ENCODE data around the gene NOTCH3.

The NOTCH3 gene

DNA sequence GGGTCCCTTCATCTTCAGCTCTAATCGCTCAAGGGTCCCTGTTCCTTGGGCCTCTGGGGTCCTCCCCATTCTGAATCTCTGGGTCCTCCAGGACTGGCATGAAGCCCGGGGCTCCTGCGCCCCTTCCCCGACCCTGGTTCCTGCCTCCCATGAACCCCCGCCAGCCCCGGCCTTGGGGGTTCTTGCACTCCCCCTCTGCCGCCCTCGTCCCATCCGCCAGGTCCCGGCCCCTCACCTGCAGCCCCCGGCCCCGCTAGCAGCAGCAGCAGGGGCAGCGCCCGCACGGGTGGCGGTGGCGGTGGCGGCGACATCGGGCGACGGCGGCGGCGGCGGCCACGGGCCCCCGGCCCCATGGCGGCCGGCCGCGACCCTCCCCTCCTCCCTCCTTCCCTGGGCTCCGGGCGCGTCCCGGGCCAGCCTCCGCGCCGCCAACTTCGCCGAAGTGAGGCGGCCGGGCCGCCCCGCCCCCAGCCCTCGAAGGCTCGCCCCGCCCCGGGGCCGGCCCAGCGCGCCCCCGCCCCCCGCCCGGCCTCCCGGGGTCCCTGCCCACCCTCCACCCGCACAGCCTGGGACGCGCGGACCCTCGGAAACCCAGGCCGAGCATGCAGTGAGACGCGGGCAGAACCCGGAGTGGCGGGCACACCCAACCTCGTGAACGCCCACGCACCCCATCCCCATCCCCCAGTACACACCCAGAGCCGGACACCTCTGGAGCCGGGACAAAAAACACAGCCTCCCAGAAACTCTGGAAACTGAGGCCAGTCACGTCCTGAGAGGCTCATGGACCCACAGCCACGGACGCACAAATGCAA lies at the start of gene NOTCH3:
Gene NOTCH3 (minus strand): TSS at position 443 of the 812 bp plus-strand sequence. CDS start 90 bp downstream, at position 353.
- no peak for DNase-seq (ENCODE audit: low spot score)

DNA sequence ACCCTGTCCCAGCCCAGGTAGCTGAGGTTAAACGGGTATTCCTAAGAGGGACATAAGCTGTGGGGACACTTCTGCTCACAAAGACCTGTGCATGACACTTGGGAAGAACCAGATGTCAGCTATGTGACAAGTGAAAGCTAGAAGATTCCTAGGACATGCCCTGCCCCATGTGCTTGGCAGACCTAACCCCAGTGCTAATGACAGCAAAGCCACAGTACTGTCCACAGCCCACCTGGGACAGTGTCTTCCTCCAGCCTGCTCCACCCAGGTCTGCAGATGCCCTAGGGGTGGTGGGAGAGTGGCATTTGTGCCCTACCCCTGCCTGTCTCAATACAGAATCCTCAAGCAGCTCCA lies 49.8 kb upstream of the NOTCH3 start:
- DNase-seq (ENCODE audit: low spot score), result no peak

DNA sequence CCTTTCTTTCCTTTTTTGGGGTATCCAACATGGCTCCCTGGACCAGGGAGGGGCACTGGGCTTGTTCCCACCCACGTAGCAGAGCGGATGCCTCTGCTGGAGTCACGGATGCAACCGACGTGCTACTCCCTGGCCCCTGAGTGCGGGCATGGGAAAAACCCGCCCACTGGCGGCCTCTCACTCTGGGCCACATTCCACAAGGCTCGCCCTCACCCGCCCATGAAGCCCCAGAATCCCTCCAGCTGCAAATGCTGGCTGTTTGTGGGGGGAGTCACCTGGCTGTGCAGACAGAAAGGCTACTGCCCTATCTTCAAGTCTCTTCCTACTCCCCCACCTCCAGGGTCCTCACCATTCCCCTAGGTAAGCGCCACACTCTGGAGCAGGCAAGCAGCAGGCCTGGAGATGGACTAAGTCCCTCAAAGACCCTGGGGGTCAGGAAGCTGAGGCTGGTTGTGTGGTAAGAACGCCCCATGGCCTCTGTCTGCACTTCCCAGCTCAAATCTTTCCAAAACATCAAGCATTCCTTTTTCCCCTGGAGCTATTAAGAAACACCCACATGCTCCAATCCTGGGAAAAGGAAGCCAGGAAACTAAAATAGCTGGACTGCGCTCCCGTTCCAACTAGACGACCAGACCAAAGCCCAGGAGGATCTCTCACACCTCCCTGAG lies 49.3 kb upstream of the NOTCH3 start:
- DNase-seq (ENCODE audit: low spot score), result no peak

DNA sequence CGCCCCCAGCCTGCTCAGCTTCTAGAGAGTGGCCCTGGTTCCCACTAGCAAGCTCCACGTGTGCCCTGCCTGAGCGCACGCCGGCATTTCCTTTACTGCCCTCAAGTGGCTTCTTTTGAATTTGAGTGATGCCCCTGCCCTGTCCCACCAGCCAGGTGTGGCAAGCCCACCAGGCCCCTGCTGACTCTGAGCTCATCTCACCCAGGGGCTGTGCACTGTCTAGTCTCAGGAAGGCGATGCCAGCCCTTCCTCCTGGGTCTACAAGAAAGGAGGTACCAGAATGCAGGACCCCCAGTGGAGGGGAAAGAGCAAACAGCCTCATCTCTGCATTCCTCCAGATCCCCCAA lies 48.7 kb upstream of the NOTCH3 start:
- no peak for DNase-seq (ENCODE audit: low spot score)

DNA sequence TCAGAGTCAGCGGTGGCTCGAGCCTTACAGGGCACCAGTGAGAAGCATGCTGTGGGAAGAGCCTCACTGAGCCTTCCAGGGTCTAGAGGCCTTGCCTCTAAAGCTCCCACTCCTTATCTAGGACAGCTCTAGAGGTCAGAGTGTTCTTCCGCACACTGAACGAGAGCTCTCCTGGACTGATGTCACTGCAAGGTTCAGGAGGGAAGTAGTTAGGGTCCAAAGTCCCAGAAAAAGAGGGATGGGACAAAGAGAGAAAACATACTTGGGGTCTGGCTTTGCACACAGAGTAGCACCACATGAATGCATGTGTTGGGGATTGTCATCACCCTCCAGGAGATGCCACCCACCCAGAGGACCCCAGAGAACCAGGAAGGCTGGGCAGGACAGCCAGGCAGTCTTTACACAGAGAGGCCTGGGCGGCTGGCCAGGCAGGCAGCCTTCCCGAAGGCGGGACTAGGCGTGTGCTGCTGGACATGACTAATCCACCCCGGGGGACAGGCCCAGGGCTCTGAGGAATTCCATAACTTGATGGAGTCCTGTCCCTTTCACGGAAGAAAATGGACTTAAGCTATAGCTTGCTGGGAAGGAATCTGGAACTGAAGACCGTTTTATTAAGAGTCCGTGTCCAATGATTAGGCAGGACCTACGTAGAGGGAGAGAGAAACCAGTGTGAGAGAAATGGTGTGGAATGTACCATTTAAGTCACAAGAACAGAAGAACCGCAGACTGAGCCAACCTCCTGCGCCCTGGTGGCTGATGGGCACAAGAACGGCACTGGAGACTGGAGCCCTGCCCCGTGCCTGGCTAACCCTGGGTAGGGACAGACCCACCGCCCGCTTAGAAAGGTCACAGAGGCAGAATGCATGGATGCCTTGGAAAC lies 48.1 kb upstream of the NOTCH3 start:
- no peak for DNase-seq (ENCODE audit: low spot score)

DNA sequence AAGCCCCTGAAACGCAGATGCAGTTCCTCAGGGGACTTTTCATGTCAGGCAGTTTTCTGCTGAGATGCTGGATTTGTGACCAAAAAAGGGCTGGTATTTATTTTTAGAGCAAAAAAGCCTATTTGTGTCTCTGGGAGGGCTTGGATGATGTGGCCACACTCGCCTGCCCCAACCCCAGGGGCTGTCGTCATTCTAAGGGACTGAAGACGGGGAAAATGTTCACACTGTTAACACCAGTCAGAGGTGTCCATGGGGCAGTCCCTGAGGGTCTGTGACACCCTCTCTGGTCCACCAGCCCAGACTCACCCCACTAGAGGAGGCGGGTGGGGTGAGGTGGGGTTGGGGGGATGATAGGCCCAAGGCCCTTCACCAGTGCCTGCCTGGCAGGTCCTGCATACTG lies 47.3 kb upstream of the NOTCH3 start:
- no peak for DNase-seq (ENCODE audit: low spot score)

DNA sequence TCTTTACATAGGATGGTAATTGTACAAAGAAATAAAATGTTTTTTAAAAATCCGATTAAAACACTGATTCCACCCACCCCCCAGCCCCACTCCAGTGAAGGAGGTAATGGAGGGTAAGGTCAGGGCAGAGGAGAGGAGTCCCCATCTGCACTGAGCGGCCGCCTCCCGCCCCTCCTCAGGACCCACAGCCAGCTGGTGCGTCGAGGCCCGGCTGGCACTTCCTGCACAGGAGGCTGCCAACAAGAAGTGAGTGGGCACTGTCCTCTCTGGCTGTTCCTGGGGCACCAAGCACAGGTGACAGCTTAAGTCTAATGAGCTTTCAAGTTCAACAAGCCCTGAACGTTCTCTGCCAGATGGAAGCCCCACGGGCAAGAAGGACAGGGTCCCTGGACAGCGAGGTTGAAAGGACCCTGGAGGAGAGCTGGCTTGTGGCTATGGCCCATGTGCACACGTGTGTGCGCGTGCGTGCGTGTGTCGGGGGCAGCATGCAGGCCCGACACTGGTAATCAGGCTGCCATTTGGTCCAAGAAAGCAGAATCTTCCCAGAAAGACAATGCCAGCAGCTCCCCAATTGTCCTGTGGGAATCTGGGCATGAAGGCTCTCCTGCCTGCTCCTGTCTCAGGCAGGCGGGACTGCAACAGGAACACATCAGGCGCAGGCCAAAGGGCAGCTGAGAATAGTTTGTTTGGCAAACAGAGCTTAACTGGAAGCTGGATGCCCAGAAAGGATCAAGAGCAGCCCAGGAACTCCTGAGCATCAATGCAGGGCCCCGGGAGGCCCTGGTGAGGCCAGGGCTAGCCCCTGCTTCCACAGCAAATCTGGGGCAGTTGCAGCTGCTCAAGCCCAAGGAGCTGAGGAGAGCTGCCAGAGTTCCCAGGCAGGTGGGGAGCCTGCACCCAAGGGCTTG lies 46.6 kb upstream of the NOTCH3 start:
- DNase-seq (ENCODE audit: low spot score), result no peak

DNA sequence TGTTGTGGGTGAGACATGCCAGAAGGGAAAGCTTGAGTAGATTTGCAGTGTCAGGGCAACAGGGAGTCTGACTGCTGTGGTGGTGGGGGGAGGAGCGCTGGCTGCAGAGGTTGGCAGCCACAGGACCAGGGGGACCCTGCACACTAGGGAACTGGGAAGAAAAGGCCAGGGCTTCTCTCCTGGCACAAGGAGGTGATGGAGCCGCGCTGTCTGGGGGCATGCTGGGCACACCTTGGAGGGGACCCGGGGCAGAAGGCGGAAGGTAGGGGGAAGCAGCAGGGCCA lies 45.3 kb upstream of the NOTCH3 start:
- no peak for DNase-seq (ENCODE audit: low spot score)

DNA sequence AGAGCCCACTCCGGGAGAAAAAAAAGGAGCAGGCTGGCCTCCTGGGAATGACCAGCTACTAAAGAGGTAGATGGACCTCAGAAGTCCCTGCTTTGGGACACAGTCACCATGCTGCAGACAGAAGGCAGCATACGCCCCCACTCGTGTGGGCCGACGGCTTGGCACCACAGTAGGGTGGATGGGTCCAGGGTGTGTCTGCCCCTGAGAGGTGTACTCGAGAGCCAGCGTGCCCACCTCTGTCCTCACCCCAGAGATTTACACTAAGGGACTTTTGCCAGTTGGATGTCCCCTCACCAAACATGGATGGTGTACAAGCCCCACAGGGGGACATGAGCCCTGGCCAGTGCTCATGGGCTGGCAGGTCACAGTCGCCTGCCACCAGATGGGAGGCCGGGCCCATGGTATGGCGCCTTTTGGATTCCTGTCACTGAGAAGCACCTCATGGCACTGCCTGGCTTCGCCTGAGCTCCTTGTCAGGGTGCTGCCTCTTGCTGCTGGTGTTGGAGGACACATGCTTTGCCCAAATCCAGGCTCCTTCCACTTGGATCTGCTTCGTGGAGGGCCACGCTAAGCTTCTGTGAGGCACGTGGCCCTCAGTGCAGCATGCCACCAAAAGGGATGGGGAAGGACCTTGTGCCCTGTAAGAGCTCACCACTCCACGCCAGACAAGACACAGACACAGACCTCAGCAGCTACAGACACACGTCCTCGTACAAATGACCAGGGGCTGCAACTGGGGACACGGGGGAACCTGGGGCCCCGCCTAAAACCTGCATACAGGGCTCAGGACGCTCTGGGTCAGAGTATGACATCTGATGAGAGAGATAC lies 44.8 kb upstream of the NOTCH3 start:
- no peak for DNase-seq (ENCODE audit: low spot score)

DNA sequence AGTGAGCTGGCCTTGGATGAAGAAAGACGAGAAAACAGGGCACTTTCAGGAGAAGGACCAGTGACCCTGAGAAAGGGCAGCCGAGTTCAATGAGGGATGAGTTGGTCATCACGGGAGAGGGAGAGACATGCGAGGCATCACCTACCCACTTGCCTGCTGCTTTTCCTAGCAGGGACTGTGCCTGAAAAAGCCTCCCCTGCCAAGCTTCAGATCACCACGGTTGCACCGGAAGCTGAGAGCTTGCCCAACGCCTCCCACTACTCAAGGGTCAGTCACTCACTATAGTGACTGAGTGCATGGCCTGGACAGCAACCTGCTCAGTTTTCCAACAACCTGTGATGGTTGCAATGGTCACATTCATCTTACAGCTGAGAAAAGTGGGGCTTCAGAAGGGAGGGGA lies 44.0 kb upstream of the NOTCH3 start:
- DNase-seq (ENCODE audit: low spot score), result no peak

DNA sequence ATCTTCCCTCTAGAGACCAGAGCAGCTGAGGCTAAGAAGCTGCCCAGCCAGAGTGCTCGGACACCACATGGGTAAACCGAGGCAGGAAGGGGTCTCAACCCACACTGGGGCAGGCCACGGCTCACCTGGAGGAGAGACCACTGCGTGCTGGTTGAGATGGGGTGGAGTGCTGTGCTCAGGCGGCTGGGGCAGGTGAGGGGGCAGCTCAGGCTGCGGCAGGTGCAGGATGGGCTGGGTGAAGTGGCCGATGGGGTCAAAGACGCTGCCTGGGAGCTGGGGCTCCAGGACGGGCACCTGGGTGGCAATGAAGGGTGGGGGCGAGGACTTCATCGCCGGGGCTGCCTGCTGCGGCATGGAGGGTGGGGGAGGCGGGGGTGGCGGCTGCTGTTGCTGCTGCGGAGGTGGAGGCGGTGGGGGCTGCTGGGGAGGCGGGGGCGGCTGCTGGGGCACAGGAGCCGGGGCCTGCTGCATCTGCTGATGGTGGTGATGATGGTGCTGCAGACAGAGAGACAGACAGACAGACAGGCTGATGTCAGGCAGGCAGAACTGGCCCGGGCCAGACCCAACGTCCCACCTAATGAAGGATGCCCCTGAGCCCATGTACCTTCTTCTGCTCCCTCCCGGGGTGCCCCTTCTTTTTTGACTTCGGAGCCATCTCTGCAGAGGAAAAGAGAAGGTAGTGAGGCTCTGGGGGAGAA lies 43.5 kb upstream of the NOTCH3 start:
- no peak for DNase-seq (ENCODE audit: low spot score)

DNA sequence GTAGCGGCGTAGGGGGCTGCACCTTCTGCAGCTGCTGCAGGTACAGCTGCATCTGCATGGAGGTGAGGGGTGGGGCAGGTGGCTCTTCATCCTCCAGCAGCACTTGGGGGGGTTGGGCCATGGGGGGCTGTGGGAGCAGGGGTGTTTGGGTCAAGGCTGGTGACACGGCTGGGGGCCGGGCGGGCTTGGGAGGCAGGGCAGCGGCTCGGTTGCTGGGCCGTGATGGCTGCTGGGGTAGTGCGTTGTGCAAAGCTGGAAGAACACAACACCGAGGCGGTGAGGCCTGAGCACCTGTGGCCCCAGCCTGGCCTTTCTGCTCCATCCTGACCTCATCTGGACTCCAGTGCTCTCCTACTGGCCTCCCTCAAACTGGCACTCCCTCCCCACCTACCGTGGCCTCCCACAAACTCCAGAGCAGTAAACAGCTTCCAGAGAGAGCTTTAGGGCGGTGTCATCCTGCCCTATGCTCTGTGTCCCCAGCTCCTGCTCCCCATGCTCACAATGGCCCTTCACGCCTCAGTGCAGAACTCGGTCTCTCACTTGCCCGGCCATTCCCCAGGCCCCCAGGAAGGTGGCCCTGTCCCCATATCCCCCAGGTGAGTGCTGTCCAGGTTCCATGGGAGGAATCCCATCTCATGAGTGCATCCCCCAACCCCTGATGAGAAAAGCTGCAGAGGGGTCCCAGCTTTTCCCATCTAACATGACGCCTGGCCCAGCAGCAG lies 42.6 kb upstream of the NOTCH3 start:
- DNase-seq (ENCODE audit: low spot score), result no peak

DNA sequence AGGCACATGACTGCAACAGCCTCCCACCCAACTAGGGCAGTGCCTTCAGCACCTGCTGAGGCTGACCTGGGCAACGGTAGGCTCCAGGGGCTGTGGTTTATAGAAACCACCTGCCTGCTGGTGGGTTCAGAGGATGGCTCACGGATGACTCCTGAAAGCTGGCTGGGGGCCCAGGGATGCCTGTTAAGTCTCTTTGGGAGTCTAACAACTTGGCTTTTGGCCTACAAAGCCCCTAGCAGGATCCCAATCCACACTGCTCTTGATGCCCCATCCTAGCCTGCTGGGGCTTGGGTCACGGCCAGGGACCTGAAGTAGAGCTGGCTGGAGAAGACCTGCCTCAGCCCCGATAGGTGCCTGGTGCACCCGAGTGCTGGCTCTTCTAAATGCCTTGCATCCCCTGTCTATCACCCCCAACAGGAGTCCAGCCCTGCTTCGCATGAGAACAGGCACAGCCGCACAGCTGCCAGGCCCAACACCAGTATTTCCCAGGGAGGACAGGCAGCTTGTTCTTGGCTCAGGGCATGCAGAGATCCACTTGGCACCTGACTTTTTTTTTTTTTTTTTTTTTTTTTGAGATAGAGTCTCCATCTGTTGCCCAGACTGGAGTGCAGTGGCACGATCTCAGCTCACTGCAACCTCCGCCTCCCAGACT lies 40.6 kb upstream of the NOTCH3 start:
- DNase-seq (ENCODE audit: low spot score), result no peak

DNA sequence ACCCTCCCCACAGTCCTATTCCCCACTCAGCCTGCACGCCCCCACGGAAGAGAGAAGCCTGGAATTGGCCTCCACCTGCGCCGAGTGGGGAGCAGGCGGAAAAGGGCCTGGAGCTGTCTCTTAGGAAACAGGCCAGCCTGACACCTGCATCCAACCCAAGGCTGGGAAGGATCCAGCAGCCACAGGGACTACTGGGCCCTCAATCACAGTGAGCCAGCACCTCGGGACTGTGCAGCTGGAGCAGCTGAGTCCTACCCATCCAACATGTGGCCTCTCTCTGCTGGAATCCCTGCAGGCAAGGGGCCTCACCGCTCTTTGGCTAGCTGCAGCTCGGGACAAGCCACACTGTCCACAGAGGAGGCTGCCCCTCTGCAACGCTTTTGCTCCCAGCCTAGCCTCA lies 39.7 kb upstream of the NOTCH3 start:
- no peak for DNase-seq (ENCODE audit: low spot score)

DNA sequence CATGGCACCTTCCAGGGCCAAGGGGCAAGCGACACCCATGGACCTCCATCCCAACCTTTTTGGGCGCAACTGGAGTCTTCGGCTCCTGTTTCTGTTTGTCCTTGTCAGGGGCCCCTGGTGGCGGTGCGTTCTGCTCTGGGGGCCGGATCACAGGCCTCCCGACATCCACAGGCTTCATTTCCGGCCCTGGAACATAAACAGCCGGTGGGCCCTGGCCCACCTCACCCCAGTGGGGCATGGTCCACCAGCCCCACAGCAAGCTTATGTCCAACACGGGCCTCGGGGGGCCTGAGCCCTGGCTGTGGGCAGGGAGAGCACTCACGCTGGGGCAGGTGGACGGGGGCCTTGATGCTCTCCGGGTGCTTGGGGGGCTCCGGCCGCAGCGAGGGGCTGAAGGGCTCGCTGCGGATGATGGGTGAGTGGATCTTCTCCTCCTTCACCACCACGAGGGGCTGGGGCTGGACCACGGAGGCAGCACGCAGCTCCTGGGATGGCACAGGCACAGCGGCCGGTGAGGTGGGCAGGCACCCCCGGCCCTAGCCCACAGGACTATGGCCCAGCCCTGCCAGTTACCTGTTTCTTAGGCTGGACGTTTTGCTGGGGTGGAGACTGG lies 38.6 kb upstream of the NOTCH3 start:
- DNase-seq (ENCODE audit: low spot score), result no peak

DNA sequence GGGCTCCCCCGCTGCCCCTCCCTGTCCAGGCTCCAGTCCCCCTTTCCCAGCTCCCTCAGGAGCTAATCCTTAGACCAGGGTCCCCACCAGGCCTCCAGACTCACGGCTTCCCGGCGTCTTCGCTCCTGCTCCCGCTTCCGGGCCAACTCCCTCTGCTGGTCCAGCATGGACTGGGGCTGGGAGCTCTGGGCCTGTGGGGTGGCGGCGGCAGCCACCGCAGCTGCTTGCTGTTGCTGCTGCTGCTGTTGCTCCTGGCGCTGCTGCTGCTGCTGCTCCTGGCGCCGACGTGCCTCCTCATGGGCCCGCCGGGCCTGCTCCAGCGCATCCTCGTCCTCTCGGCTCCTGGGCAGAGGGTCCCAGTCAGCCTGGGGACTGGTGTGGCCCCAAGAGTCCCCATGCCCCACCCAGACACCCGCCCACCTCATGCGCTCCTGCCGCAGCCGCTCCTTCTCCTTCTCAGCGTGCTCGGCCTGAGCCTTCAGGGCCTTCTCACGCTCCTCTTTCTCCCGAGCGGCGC lies 37.9 kb upstream of the NOTCH3 start:
- no peak for DNase-seq (ENCODE audit: low spot score)

DNA sequence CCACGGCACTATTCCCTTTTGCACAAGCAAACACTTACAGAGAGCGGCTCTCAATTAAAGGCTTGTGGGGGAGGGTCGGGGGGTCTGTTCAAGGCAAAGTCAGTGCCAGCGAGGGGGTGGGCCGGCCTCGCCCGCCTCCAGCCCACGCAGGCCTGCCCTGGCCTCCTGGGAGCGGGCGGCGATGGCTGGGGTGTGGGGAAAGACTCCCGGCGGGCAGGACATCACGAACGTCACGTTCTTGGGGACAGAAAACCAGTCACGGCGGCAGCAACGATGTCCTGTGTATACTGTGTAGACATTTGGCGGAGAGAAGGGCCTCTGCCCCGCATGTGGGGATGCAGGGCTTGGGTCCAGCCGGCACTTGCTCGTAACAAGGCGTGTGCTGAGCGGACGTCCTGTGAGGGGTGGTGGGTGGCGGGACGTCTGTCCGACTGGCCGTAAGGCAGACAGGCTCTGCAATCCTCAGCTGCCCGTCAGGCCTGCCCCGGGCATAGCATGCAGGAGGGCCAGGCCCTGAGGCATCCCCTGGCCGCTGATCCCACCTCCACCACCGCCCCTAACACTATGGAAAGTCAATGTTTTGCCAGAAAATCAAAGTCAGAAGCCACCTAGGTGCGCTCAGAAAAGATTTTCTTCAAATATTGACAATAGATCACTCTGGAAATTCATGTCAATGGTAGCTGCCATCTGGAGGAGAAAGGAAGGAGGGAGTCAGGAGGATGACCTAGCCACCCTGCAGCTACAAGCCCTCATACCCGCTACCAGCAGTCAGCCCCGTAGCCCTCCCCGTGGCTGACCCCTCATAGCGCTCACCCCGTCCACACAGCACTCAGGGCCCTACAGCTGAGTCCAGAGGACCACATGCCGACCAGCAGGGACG lies 37.2 kb upstream of the NOTCH3 start:
- DNase-seq (ENCODE audit: low spot score), result no peak

DNA sequence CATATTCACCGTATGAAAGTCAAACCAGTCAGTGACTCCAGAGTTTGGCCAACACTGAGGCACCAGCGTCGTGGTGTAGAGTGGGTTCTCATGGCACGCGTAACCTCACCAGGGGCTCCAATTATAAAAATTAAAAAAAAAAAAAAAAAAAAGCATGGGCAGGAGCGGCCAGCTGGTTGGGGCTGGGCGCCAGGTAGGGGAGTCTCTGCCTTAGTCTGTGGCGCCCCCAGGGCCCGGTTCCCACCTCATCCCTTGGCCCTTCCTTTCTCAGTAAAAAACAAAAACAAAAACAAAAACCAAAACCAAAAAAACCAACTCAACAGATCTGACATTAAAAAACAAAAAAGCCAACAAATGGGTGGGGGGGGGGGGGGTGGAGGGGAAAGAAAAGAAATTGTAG lies 36.1 kb upstream of the NOTCH3 start:
- no peak for DNase-seq (ENCODE audit: low spot score)
